ENCODE results near the gene TIMM9.
"Not testable (repeated sequence)": the region's sequence is repeated elsewhere in the genome, so short reads cannot be mapped to it uniquely, and the experiment has no call there.

Gene TIMM9

DNA sequence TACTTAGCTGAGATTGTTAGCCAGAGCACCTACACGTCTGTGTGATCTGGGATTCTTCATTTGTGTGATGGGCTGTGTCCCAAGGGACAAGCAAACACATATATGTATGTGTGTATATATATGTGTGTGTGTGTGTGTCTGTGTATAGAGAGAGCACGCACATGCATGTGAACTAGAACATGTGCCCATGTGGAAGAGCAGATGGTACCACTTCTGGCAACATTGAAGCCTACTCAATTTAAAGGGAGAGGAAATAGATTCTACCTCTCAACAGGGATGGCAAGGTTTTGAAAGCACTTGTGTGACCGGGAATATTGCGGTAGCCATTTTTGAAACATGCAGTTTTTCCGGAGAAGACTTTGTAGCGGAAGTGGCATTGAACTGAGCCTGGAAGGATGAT lies 30.2 kb downstream of the TIMM9 start:
- peak; percentile 31 for DNase-seq

GRCh38 chr14:58395812-58396788 lies 31.2 kb downstream of the TIMM9 start, which contains the start of gene TOMM20L:
TOMM20L (plus strand) TSS chr14:58395930; CDS start chr14:58395958, 28 bp downstream.
- peak; percentile 91 for DNase-seq

DNA sequence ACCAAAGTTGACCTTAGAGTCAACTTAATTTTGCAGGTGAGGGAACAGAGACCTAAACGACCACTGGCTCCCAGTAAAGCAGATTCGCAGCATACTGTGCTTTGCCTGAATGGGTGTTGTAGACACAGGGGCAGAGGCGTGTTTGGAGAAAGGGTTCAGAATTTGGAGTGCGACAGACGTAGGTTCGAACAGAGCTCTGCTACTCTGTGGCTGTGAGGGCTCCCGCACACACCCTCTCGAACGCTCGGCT lies 31.8 kb downstream of the TIMM9 start:
- DNase-seq = no peak

DNA sequence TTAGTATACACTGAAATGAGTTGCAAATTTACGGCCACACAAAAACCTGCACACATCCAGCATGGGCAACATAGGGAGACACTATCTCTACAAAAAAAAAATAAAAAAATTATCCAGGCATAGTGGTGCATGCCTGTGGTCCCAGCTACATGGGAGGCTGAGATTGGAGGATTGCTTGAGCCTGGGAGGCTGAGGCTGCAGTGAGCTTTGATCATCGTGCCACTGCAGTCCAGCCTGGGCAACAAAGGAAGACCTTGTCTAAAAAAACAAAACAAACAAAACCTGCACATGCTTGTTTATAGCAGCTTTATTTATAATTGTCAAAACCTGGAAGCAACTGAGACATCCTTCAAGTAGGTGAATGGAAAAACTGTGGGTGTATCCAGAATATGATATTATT lies 36.5 kb downstream of the TIMM9 start:
- DNase-seq = no peak

DNA sequence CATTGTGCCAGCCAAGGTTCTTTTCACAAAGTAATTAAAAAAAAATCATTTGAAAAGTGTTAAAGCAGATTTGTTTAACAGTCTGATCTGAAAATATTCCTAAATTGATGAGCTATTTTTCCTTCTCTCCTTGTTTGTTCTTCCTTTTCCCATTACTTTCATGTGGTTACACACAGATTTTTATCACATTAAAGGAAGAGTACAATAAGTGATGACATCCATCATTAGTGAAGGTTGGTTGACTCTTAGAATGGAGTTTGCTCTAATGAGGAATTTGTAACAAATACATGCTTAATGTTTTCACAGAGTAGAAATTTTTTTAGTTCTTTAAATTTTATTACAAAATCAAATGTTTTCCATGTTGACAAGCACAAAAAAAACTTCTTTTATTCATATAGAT lies 50.5 kb downstream of the TIMM9 start:
- no peak for DNase-seq

DNA sequence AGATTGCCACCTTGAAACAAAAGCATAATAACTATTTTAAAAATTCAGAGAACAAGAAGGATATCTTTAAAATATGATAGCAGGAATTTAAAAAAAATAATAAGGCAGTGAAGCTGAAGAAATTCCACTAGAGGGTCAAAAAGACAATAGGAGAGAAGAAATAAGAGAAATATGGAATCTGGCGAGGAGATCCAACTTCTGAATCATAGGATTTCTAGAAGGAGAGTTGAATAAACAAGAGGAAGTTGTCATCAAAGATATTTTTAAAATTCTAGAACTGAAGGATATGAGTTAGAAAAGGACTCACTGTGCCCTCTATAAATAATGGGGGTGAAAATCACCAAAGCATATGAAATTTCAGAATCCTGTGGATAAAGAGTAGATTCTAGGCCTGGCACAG lies 58.4 kb downstream of the TIMM9 start:
- DNase-seq = no peak

DNA sequence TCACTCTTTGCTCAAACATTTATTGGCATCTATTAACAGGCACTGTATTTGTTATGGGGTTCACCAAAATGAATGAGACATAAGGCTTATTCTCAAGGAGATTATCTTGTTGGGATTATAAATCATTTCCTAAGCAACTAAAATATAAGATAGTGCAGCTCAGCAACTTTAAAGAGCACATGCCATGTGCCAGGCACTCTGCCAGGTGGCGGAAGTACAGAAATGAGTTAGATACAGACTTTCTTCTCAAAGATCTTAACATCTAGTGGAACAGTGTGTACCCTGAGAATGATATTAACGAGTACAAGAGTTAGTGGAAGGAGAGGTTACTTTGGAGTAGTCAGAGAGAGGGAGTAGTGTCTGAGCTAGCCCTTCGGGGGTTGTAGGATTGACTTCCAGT lies 60.0 kb downstream of the TIMM9 start:
- DNase-seq = no peak

DNA sequence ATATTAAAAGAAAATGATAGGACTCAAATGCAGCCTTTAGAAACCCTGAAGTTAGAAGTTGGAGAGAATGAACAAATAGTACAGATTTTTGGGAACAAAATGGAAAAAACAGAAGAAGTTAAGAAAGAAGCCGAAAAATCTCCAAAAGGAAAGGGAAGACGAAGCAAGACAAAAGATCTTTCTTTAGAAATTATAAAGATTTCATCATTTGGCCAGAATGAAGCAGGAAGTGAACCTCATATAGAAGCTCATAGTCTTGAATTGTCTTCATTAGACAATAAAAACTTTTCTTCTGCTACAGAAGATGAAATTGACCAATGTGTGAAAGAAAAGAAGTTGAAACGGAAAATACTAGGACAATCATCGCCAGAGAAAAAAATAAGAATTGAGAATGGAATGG lies 63.0 kb downstream of the TIMM9 start:
- DNase-seq = no peak

- peak; percentile 73 for DNase-seq
Measured at GRCh38 chr14:58362798-58363412, 64.4 kb downstream of the TIMM9 start.

GRCh38 chr14:58362272-58362671 lies 65.1 kb downstream of the TIMM9 start:
- not testable (repeated sequence) for DNase-seq
